Fibroblast of lung (primary cell): Measurements from ENCODE around the gene OR5K3.

Source experiments
- CTCF ChIP-seq, 2 donors: IDR thresholded peaks in 1 of 2; conservative IDR thresholded peaks in 1 of 2; 1 replicate in 1 of 2; 2 replicates in 1 of 2; pipeline ENCODE4 v1.5.1; 2011 to 2012; ENCODE audit warnings: low read length in 2 of 2, control low read depth in 1 of 2, inconsistent platforms in 1 of 2, low read depth in 1 of 2, mild to moderate bottlenecking in 1 of 2
- EZH2 ChIP-seq: IDR thresholded peaks from 2 replicates; pipeline ENCODE4 v1.5.1; 2012; ENCODE audit warnings: low read length, control low read depth, mild to moderate bottlenecking; ENCODE audit errors: missing control alignments

- no peak for TF ChIP-seq CTCF (conservative IDR thresholded peaks at IDR 0.05 in 1 of 2, IDR thresholded peaks at IDR 0.05 in 1 of 2; ENCODE audit: low read depth in 1 of 2, low read length in 2 of 2)
- no peak for TF ChIP-seq EZH2
These were observed 40.4 kb upstream of the OR5K3 start for GRCh38 chr3:98350082-98350481.
